Measurements from ENCODE around the gene C16orf96. TPM values are rescaled to one million over a fixed set of nuclear protein-coding genes. Genes with fewer than 3 reads are reported as not detected.

C16orf96 gene
- total and polyA plus RNA-seq, 2 experiments from 2014 or later: 0.37 to 2.2 TPM

DNA sequence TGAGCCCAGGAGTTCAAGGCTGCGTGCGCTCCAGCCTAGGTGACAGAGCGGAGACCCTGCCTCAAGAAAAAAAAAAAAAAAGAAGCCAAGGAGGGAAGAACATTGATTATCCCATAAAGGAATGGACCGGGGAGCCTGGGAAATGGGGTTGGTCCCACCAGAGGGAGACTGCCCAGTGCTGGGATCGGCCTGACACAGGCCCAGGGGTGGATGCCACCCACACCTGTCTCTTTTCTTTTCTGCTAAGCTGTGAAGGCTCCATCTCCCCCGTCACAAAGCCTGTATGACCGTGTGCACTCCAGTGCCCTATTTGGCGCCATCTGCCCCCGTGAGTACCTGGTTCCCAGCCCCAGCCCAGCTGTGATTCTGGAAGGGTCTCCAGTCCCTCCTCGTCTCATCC is 42.9 kb downstream of the C16orf96 start:
- Mint-ChIP-seq H3K4me3 (no peak overlapping the region), H3K27me3 (ENCODE audit: insufficient read depth, low read depth, poor library complexity) (peaks cover 18% of the 10 kb centered on the region), H3K27ac (no peak overlapping the region), H3K36me3 (ENCODE audit: low read depth) (peaks cover 3% of the 10 kb centered on the region; the same call in 1 of the 3 replicates), H3K4me1 (peaks cover 14% of the 10 kb centered on the region), H3K9me3 (no peaks in the 10 kb centered on the region; the same call in 2 of the 3 replicates)
- no peak for TF ChIP-seq ZNF331 (CRISPR knock-in tag; IDR thresholded peaks at IDR 0.05; ENCODE audit: low read depth)
- no peak for TF ChIP-seq EZH2phosphoT487 (IDR thresholded peaks at IDR 0.05; ENCODE audit: unreplicated experiment)
- TF ChIP-seq CTCF (conservative IDR thresholded peaks at IDR 0.05; ENCODE audit: low read depth in 2 of 2): no peak
- TF ChIP-seq POLR2AphosphoS5 (IDR thresholded peaks at IDR 0.05; ENCODE audit: low read depth): no peak
- no peak for TF ChIP-seq REST (IDR thresholded peaks at IDR 0.05; ENCODE audit: unreplicated experiment)
- no peak for TF ChIP-seq NANOG (IDR thresholded peaks at IDR 0.05; ENCODE audit: borderline replicate concordance)
- no peak for TF ChIP-seq CREB1 (CRISPR knock-in tag; IDR thresholded peaks at IDR 0.05; ENCODE audit: low read depth)
- TF ChIP-seq EZH2 (IDR thresholded peaks at IDR 0.05; ENCODE audit: low read depth, unreplicated experiment): no peak
- TF ChIP-seq JUNB (IDR thresholded peaks at IDR 0.05; ENCODE audit: unreplicated experiment): no peak
- TF ChIP-seq, protein P1, sequence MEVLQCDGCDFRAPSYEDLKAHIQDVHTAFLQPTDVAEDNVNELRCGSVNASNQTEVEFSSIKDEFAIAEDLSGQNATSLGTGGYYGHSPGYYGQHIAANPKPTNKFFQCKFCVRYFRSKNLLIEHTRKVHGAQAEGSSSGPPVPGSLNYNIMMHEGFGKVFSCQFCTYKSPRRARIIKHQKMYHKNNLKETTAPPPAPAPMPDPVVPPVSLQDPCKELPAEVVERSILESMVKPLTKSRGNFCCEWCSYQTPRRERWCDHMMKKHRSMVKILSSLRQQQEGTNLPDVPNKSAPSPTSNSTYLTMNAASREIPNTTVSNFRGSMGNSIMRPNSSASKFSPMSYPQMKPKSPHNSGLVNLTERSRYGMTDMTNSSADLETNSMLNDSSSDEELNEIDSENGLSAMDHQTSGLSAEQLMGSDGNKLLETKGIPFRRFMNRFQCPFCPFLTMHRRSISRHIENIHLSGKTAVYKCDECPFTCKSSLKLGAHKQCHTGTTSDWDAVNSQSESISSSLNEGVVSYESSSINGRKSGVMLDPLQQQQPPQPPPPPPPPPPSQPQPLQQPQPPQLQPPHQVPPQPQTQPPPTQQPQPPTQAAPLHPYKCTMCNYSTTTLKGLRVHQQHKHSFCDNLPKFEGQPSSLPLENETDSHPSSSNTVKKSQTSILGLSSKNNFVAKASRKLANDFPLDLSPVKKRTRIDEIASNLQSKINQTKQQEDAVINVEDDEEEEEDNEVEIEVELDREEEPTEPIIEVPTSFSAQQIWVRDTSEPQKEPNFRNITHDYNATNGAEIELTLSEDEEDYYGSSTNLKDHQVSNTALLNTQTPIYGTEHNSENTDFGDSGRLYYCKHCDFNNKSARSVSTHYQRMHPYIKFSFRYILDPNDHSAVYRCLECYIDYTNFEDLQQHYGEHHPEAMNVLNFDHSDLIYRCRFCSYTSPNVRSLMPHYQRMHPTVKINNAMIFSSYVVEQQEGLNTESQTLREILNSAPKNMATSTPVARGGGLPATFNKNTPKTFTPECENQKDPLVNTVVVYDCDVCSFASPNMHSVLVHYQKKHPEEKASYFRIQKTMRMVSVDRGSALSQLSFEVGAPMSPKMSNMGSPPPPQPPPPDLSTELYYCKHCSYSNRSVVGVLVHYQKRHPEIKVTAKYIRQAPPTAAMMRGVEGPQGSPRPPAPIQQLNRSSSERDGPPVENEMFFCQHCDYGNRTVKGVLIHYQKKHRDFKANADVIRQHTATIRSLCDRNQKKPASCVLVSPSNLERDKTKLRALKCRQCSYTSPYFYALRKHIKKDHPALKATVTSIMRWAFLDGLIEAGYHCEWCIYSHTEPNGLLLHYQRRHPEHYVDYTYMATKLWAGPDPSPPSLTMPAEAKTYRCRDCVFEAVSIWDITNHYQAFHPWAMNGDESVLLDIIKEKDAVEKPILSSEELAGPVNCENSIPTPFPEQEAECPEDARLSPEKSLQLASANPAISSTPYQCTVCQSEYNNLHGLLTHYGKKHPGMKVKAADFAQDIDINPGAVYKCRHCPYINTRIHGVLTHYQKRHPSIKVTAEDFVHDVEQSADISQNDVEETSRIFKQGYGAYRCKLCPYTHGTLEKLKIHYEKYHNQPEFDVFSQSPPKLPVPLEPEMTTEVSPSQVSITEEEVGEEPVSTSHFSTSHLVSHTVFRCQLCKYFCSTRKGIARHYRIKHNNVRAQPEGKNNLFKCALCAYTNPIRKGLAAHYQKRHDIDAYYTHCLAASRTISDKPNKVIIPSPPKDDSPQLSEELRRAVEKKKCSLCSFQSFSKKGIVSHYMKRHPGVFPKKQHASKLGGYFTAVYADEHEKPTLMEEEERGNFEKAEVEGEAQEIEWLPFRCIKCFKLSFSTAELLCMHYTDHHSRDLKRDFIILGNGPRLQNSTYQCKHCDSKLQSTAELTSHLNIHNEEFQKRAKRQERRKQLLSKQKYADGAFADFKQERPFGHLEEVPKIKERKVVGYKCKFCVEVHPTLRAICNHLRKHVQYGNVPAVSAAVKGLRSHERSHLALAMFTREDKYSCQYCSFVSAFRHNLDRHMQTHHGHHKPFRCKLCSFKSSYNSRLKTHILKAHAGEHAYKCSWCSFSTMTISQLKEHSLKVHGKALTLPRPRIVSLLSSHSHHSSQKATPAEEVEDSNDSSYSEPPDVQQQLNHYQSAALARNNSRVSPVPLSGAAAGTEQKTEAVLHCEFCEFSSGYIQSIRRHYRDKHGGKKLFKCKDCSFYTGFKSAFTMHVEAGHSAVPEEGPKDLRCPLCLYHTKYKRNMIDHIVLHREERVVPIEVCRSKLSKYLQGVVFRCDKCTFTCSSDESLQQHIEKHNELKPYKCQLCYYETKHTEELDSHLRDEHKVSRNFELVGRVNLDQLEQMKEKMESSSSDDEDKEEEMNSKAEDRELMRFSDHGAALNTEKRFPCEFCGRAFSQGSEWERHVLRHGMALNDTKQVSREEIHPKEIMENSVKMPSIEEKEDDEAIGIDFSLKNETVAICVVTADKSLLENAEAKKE (CRISPR knock-in tag; IDR thresholded peaks at IDR 0.05): no peak
- TF ChIP-seq, protein P2, sequence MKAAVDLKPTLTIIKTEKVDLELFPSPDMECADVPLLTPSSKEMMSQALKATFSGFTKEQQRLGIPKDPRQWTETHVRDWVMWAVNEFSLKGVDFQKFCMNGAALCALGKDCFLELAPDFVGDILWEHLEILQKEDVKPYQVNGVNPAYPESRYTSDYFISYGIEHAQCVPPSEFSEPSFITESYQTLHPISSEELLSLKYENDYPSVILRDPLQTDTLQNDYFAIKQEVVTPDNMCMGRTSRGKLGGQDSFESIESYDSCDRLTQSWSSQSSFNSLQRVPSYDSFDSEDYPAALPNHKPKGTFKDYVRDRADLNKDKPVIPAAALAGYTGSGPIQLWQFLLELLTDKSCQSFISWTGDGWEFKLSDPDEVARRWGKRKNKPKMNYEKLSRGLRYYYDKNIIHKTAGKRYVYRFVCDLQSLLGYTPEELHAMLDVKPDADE (IDR thresholded peaks at IDR 0.05): no peak
- no peak for TF ChIP-seq ZNF114 (CRISPR knock-in tag; IDR thresholded peaks at IDR 0.05)
- no peak for TF ChIP-seq STAT1 (IDR thresholded peaks at IDR 0.05; ENCODE audit: unreplicated experiment)
- Histone ChIP-seq H3K27me3 (ENCODE audit: insufficient read depth) (no peaks in the 10 kb centered on the region), H3K4me3 (no peak overlapping the region), H3F3A (replicated peaks; ENCODE audit: low read depth) (0 out of 2 replicates have a peak, but pooled peaks cover 5% of the 10 kb centered on the region), H3K27ac (ENCODE audit: low read depth) (no peak overlapping the region), H3K4me1 (ENCODE audit: insufficient read depth) (no peaks in the 10 kb centered on the region; the same call in 1 of the 2 replicates), H4K20me1 (replicated peaks; ENCODE audit: insufficient read depth) (no peaks in the 10 kb centered on the region), H3K4me2 (no peak overlapping the region), H2AFZ (no peak overlapping the region), H3K36me3 (ENCODE audit: insufficient read depth) (no peaks in the 10 kb centered on the region), H3K79me2 (replicated peaks; ENCODE audit: insufficient read depth) (no peaks in the 10 kb centered on the region), H3K9me2 (ENCODE audit: insufficient read depth) (no peaks in the 10 kb centered on the region)
- no peak for DNase-seq (ENCODE audit: low spot score)
- ATAC-seq: no peak

All from GM23338 (cell line).